Midbrain (tissue), 1 donor: ENCODE results near the gene SIL1.

Experiments
- DNase-seq: peaks from one replicate; lab custom pipeline; 2025; lab: John Stamatoyannopoulos, UW

The SIL1 gene

GRCh38 chr5:138979684-138980280 is 218.4 kb downstream of the SIL1 start:
- DNase-seq, result no peak

GRCh38 chr5:138978581-138978980 is 219.6 kb downstream of the SIL1 start:
- no peak for DNase-seq

- no peak for DNase-seq
Measured at GRCh38 chr5:138978080-138978479, 220.1 kb downstream of the SIL1 start.

GRCh38 chr5:138975098-138975847 is 222.9 kb downstream of the SIL1 start:
- peak; percentile 46 for DNase-seq

GRCh38 chr5:138974227-138975063 is 223.7 kb downstream of the SIL1 start:
- peak; percentile 42 for DNase-seq

- no peak for DNase-seq
Measured at GRCh38 chr5:138972836-138973235, 225.3 kb downstream of the SIL1 start.

- DNase-seq, result no peak
Measured at GRCh38 chr5:138972230-138972629, 225.9 kb downstream of the SIL1 start.

GRCh38 chr5:138969323-138970002 is 228.7 kb downstream of the SIL1 start:
- DNase-seq, result no peak

- no peak for DNase-seq
Measured at GRCh38 chr5:138968601-138969000, 229.6 kb downstream of the SIL1 start.

GRCh38 chr5:138967791-138968448 is 230.2 kb downstream of the SIL1 start:
- no peak for DNase-seq

- DNase-seq, result no peak
Measured at GRCh38 chr5:138966236-138966985, 231.8 kb downstream of the SIL1 start.

GRCh38 chr5:138965626-138966025 is 232.5 kb downstream of the SIL1 start:
- DNase-seq, result no peak

- DNase-seq, result no peak
Measured at GRCh38 chr5:138964647-138965201, 233.4 kb downstream of the SIL1 start.

- no peak for DNase-seq
Measured at GRCh38 chr5:138963763-138964371, 234.3 kb downstream of the SIL1 start.

- no peak for DNase-seq
Measured at GRCh38 chr5:138962614-138963370, 235.4 kb downstream of the SIL1 start.

GRCh38 chr5:138961729-138962128 is 236.4 kb downstream of the SIL1 start:
- DNase-seq, result no peak

- DNase-seq, result no peak
Measured at GRCh38 chr5:138961221-138961620, 236.9 kb downstream of the SIL1 start.

GRCh38 chr5:138960145-138960692 is 237.9 kb downstream of the SIL1 start:
- no peak for DNase-seq

GRCh38 chr5:138956801-138957200 is 241.4 kb downstream of the SIL1 start:
- DNase-seq, result no peak
